NCI-H460 (cell line): ENCODE results near the gene THAP7. TPM values are rescaled to one million over a fixed set of nuclear protein-coding genes. Genes with fewer than 3 reads are reported as not detected.
"Not testable (repeated sequence)": the region's sequence is repeated elsewhere in the genome, so short reads cannot be mapped to it uniquely, and the experiment has no call there.

Experiments
- DNase-seq: peaks from one replicate; pipeline ENCODE4 v3.0.0-alpha.2; 2016; ENCODE audit warnings: low read depth; ENCODE audit errors: extremely low read depth
- total RNA-seq: library from RNA; depleted of rRNA; stranded (reverse); fragments of >200 nt; shearing (Covaris generic); gene quantifications from 2 replicates; pipeline ENCODE4 v1.2.3, GENCODE V29; 2014

The THAP7 gene
- total RNA-seq, 1 experiment from 2014 or later, result 21.3 TPM

DNA sequence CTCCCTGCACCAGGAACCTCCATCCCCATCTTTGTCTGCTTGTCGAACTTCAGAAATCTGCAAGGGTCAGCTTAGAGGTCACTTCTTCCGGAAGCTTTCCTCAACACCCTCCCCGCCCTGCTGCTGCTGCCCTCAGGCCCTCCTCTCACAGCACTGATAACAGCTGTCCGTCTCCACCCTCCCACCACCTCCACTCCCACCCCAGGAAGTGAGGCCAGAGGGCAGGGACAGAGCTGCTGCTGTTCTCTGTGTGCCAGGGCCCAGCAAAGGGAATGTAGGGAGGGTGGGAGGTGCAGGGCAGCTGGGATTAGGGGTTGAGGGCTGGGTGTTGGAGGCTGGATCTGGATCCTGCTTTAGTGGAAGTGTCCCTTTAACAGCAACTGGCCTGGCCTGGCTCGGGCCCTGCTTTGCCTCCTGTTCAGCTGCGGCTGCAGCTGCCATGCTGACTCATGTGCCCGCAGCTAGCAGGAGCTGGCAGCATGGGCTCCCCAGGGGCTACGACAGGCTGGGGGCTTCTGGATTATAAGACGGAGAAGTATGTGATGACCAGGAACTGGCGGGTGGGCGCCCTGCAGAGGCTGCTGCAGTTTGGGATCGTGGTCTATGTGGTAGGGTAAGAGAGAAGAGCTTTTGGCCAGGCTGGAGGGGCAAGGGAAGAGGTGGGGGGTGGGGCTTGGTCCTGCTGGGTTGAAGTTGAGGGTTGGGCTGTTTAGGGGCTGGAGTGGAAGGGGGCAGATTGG is 13.0 kb upstream of the THAP7 start, which contains the start of gene P2RX6:
P2RX6 (plus strand) TSS at position 440 of the 740 bp plus-strand sequence; CDS start at position 450, 10 bp downstream.
- peak; percentile 56 for DNase-seq

DNA sequence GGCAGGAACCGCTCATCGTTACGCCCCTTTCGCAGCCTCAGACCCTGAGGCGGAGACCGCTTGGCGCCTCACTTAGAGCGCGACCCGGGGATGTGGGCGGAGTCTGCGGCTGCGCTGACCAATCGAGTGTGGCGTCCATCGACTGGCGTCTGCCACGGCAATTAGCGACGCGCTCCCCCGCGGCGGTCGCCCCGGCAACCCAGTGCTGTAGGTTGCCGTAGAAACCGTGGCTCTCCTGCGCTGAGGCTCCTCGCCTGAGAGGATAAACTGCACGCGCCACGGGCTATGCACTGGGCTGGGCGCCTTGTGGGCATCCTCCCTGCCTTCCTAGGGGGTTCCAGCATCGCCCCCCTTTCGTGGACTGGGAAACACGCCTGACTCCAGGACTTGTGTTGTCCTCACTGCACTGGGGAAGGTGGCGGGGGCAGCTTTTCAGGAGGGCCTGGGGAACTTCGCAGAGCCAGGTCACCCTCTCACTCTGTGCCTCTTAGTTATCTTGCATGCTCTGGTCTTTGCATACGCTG is 12.3 kb upstream of the THAP7 start:
- DNase-seq, result peak; percentile 76

DNA sequence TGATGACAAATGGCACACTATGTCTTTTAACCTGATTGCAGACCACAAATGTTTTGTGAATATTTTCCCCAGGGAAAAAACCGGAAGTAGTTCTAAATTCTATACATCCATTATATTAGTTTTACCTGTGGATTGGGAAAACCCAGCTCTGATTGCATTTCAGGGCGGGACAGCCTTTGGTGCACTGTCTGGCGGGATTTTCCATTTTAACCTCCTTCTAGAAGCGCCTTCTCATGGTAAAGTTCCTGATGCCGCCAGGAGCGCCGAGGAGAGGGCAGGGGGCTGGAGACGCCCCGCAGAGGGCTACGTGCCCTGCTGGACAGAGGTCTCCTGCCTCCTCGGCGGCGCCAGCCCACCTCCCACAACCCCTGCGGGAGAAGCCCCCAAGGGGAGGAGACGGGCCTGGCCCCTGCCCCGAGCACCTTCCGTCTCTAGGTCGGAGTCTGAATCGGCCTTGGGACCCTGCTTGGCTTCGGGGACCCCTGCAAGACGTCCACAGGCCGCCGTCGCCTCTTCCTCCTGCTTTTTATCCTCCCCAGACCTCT is 11.8 kb upstream of the THAP7 start:
- no peak for DNase-seq

DNA sequence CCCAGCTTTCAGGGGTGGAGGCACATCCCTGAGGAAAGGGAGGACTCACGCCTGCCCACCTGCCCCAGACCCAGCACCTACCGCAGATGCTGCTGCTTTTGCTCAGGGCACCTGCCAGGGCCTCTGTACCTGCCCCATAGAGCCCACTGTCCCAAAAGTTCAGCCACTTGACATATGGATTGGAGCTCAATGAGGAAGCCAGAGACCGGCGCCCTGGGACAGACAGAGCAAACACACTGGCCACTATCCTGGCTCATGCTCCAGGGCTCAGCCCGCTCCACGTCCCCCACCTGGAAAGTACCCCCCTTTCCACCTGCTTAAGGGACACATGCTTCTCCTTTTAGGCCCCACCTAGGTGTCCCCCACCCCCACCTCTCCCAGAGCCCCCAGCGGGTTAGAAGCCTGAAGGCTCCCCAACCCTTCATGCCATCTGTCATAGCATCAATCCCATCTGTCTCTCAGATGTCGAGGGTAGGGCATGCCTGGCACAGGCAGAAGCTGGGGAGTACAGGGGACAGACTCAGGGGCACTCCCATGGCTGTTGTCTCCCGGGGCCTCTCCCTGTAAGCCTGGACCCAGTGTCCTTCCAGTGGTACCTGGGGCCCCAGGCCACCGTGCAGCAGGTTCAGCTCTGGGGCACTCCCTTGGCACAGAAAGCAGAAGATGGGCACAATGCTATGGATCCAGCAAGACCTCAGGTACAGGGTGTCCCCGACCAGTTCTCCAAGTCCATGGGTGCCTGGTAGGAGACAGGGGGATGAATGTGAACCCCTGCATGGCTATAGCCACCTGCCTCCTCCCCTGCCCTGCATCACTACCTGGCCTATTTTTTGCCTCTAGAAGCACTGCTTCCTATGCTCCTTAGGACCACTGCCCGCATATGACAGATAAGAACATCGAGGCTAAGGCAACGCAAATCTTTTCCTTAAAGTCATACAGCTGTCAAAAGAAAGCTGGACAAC is 10.8 kb upstream of the THAP7 start:
- DNase-seq, result no peak

DNA sequence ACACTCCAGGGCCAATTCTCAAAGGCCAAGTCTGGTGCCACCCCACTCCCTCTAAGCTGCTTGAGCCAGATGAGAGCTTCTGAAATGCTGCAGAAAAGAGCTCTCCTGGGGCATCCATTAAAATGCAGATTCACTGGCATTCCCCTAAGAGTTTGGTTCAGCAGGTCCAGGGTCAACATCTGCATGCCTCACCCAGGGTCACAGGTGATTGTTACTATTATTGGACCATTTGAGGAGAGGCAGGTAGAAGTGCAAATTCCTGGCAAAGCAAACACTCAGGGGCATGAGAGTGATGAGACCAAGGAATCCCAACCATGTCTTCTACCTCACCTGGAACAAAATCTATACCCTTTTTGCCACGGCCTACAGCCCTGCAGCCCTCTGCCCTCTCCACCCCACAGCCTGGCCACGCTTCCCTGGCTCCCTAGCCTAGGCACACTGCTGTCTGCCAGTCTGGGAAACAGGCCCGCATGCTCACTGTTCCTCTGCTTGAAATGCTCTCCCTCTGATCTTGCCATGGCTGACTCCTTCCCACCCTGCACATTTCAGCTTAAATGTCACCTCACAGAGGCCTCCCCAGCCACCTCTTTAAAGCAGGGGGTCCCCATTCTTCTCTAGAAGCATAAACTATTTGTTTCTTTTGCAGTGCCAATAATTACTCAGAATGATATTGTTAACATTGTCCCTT is 8.7 kb upstream of the THAP7 start:
- no peak for DNase-seq

DNA sequence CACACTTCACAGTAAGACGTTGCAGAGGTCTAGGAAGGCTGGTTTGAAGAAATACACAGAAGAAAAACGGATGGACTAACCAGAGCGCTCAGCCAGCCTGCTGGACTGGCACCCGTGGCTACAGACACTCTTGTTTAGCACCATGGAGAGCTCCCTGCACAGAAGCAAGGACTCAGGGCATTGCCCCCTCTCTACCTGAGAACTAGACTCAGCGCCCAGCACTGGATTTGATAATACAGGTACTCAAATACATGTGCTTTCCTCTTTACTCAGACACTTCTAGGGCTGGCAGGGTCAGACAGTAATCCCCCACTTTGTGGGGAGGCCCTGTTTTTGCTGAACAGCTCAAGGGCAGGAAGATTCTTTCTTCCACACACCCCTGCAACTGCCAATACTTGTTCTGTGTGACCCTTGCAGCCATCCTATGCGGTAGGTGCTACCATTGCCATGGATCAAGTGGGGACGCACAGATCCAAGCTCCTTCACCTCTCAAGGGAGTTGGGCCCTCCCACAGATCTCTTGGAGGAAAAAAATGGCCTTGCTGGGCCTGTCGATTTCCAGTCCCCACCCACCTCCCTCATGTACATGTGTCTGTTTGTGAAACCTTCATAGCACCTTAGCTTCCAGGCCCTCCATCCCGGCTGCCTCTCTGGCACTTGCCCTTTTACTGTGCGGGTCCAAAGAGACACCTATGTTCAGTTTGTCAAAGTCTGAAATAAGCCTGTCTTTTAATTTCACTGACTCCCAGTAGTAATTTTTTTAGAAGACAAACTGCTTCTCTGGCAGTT is 7.9 kb upstream of the THAP7 start:
- no peak for DNase-seq

DNA sequence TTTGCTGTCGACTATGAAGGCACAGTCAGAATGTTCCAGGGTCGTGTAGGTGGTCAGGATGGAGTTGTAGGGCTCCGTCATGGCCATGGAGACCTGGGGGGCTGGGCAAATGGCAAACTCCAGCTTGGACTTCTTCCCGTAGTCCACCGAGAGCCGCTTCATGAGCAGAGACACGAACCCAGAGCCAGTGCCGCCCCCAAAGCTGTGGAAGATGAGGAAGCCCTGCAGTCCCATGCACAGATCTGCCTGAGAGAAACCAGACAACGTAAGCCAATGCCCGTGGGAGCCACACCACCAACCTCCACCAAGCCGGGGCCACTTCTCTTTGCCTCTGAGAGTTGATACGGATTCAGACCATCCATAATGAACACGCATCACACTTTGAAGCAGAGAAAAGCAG is 7.3 kb upstream of the THAP7 start:
- DNase-seq, result not testable (repeated sequence)

DNA sequence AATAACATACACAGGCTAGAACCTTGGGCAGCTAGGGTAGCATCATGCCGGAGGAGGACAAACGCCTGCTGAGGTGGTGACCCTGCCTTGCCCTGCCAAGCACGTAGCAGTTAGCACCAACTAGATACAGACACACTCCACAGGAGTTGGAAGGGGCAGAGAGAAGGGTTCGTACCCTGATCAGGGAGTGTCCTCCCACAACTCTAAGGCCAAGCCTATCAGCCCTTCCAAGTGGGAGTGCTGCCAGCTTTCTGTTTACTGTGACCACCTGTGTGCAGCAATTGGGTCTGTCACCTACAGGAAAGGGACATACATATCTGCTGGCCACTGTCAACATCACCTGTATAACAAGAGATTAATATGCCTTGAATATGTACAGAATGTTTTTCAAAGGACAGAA is 1.9 kb upstream of the THAP7 start:
- DNase-seq, result no peak

DNA sequence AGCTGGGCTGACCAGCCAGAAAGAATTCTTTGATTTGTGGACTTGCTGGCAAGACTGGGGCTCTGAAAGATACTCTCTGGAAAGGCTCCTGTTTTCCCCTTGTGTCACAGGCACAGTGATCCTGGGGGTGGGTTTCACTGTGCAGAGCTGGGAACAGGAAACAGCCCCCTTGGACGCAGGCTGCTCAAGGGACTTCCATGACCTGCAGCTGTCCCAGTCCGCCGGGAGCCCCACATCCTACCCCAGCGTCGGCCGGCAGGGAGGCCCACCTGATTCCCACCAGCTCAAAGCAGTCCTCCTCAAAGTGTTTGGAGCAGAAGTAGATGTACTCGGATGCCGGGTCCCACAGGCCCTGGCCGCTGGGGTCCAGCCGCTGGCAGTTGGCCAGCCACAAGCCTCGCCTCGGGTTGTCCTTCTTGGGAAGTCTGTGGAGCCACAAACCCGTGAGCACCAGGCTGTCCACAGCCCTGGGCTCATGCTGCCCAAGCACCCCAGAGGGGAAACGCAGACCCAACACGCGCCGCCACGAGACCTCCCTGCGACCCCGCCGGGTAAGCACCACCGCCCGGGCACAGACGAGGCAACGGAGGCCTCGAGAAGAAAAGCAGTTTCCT is 824 bp downstream of the THAP7 start:
- no peak for DNase-seq

DNA sequence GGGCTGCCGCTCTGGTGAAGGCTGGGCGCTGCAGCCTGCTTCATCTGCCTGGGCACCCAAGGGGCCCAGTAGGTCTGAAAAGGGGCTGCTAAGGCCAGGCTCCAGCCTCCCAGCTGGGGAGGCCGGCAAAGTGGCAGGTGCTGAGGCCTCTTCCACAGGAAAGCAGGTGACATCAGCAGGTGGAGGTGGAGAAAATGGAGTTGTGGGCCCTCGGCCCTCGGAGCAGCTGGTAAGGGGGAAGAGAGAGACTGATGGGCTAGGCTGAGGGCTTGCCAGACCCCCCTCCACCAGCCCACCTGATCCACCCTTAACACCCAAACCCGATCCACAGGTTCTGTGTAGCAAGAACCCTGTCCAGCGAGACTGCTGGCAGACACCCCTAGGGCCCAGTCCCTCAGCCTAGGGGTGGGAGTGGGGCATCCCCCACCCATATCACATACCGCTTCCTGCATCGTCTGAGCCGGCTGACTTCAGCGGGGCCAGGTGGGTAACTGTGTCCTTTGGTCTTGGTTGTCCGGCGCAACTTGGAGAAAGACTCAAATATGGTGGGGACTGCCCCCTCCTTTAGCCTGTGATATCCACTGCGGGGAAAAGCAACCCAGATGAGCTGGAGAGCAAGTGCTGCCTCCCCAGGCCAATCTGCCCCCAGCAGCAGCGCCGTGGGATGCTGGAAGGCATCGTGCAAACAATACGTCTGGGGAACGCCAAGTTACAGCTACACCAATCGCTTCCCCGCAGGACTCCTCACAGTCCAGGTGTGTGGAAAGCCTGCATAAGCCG is 1.5 kb downstream of the THAP7 start:
- no peak for DNase-seq

DNA sequence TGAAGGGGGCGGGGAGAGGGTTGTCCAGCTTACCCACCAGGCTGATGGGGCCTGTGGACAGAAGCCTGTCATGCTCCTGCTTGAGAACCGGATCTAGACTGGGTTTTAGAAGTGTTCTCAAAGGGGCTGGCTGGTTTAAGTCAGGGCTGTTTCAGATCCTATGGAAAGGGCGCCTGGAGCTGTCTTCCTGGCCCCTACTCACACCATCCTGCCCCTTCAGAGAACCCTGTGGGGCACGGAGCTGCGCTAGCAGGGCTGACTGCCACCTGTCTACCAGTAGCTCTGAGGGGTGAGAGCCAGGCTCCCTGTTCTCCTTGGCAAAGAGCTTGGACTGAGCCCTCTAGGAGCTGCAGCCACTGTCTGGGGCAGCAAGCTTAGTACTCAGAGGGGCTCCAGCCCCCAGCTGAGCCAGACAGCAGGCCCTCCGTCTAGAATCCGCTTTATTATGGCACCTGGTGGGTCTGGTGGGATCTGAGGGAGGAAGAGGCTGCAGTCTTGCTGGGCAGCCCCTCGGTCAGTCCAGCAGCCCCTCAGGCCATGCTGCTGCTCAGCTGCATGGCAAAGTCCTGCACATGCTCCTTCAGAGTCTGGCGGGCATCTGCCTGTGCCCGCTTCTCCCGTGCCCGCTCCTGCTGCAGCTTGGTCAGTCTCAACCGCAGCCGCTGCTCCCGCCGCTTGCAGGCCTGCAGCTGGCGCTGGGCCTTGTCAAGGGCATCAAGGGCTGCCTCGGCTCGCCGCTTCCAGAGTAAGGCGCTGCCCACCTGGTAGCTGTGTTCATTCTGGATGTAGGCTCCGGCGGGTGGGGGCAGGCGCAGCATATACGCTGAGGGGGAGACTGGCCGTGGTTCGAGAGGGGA is 2.3 kb downstream of the THAP7 start:
- no peak for DNase-seq

DNA sequence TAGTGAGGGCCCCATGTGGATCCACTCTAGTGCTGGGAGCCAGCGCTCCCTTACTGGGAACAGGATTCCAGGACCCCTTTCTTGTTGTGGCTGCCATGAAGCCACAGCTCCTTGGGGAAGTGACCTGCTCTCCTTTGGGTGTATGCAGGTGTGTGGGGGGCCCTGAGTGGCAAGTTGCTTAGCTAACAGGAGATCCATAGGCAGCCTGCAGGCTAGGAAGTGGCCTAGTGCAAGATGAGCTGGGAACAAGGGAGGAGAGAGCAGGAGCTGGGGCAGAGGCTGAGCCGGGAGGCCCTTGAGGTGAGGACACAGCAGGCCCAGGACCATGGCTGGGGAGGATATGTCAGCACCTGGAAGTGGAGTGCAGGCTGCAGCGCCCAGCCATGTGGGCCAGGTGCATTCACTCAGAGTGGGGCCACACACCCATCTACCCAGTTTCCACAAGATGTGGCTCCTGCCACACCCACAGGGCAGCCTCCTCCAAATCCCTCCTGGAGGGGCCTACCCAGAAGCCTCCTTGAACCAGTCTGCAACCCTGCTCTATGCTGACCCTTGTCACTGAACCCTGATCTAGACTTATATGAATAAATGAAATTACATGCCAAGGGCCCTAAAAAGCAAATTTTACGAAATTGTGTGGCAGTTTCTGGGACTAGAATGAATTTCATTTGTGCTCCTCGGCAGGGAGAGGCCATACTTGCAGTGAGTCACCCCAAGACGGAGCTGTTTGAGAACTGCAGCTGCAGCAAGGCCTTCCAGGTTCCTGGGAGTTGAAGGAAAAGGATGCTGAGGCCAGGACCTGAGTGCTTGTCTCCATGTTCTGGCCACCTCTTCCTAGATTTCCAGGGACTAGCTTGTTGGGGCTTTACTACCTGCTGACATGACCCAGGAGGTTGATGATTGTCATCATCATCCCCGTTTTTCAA is 3.2 kb downstream of the THAP7 start:
- DNase-seq, result no peak

DNA sequence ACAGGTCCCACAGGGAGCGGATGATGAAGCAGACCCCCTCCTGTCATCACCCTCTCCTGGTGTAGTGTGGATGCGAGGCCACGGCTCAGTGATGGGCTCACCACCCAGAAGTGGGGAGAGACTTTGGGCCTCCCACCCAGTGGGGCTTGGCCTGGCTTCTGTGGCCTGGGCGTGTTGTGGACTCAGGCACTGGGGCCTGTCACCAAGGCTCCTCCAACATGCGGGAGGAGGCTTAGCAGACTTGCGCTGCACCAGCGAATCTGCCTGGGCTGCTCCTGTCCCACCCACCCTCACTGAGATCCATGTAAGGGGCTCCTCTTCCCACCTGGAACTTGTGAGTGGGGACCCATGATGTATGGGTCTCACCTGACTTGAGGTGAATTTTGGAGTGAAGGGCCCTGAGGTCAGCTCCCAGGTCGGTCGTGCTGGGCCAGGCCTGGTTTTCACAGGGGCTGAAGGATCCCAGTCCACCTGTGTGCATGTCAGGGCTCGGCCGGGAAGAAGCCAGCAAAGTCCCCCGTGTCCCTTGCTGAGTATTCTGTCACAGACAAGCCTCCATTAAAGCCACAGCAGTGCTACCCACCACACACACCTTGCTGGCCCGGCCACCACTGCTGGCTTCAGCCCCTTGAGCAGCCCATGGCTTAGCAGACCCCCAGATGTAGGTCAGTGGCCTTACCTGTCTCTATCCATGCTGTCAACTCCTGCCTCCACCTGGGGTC is 4.2 kb downstream of the THAP7 start:
- no peak for DNase-seq

DNA sequence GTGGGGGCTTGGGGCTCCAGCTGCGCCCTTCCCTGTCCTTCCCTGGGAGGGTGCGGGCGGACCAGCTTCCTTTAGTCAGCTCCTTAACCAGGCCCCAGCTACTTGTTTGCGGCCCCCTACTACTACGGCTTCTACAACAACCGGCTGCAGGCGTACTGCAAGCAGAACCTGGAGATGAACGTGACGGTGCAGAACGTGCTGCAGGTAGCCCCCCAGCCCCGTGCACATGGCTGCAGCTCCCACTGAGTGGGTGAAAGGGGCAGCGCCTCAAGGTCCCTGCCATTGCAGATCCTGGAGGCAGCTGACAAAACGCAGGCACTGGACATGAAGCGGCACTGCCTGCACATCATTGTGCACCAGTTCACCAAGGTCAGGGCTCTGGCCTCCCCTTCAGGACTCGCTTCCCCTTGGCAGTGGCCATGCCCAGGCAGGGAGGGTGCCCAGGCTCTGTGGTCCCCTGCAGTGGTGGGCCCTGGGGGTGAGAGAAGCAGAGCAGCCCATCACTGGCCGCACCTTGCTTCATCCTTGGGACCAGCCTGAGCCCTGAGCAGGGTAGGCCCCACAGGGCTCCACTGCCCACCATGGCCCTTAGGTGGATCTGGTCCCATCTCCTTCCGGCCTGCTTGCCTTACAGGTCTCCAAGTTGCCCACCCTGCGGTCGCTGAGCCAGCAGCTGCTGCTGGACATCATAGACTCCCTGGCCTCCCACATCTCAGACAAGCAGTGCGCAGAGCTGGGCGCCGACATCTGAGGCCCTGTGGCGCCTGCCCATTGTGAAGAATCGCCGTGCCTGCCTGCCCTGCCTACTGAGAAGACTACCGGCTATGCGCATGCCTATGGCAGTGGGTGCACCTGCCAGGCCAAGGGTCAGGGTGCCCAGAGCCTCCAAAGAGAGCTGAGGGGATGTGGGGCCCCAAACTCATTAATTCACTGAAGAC is 5.1 kb downstream of the THAP7 start:
- no peak for DNase-seq

DNA sequence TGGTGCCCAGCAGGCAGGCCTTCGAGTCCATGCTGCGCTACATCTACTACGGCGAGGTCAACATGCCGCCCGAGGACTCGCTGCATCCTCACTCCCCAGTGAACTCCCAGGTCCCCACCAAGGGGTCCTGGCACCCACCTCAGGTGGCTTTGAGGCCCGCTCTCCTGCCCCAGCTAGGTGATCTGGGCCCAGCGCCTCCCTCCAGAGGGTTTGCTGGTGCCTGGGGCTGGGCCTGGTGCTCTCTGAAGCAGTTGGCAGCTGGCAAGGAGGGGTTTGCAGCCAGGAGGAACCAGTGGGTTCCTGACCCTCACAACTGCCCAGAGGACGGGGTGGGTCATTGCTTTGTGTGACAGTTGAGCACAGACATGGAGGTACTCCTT is 5.9 kb downstream of the THAP7 start:
- no peak for DNase-seq
